GM23338 (cell line): ENCODE results near the gene TENM3. TPM values are rescaled to one million over a fixed set of nuclear protein-coding genes. Genes with fewer than 3 reads are reported as not detected.

Experiments used
- ATAC-seq: fragments of 200-7000 bp; cut with Tn5 transposase; 3 replicates; pipeline ENCODE4 v1.9.1; 2020
- DNase-seq: peaks from one replicate; pipeline ENCODE4 v3.0.0-alpha.2; 2015; ENCODE audit warnings: low spot score
- H2AFZ ChIP-seq: fragments of 200-600 bp; sonication (generic); 2 replicates; pipeline ENCODE4 v1.8.0; 2016; ENCODE audit warnings: antibody characterized with exemption, mild to moderate bottlenecking, moderate library complexity
- H3F3A ChIP-seq: fragments of 200-600 bp; sonication (generic); replicated peaks from 2 replicates; pipeline ENCODE4 v1.8.0; 2017; ENCODE audit warnings: antibody characterized with exemption, mixed run types, low read depth
- H3K27ac ChIP-seq: fragments of 200-600 bp; sonication (generic); 2 replicates; pipeline ENCODE4 v1.6.1; 2016; ENCODE audit warnings: low read depth
- H3K27me3 ChIP-seq: fragments of 200-600 bp; sonication (generic); 2 replicates; pipeline ENCODE4 v1.8.0; 2016; ENCODE audit warnings: mild to moderate bottlenecking, mixed run types, moderate library complexity; ENCODE audit not compliant: insufficient read depth
- H3K36me3 ChIP-seq: fragments of 200-600 bp; sonication (generic); 2 replicates; pipeline ENCODE4 v1.8.0; 2016; ENCODE audit warnings: mild to moderate bottlenecking; ENCODE audit not compliant: insufficient read depth
- H3K4me1 ChIP-seq: fragments of 200-600 bp; sonication (generic); 2 replicates; pipeline ENCODE4 v1.8.0; 2016; ENCODE audit warnings: mild to moderate bottlenecking, moderate library complexity; ENCODE audit not compliant: insufficient read depth
- H3K4me2 ChIP-seq: fragments of 200-600 bp; sonication (generic); 2 replicates; pipeline ENCODE4 v1.7.1; 2017; ENCODE audit warnings: mixed run types
- H3K4me3 ChIP-seq: fragments of 200-600 bp; sonication (generic); 2 replicates; pipeline ENCODE4 v1.6.1; 2016; ENCODE audit warnings: mixed run types
- H3K79me2 ChIP-seq: fragments of 200-600 bp; sonication (generic); replicated peaks from 2 replicates; pipeline ENCODE4 v1.8.0; 2017; ENCODE audit warnings: mild to moderate bottlenecking; ENCODE audit not compliant: insufficient read depth
- H3K9me2 ChIP-seq: fragments of 200-600 bp; sonication (generic); 2 replicates; pipeline ENCODE4 v1.8.0; 2017; ENCODE audit not compliant: insufficient read depth
- H4K20me1 ChIP-seq: fragments of 200-600 bp; sonication (generic); replicated peaks from 2 replicates; pipeline ENCODE4 v1.8.0; 2017; ENCODE audit warnings: mild to moderate bottlenecking; ENCODE audit not compliant: insufficient read depth
- H3K27ac Mint-ChIP-seq: 2 replicates; pipeline ENCODE4 v1.8.0; 2020; ENCODE audit warnings: inconsistent platforms, mild to moderate bottlenecking, moderate library complexity, mixed read lengths
- H3K27me3 Mint-ChIP-seq: 3 replicates; pipeline ENCODE4 v1.8.0; 2022; ENCODE audit warnings: low read depth, mild to moderate bottlenecking, moderate library complexity, mixed read lengths, inconsistent platforms; ENCODE audit not compliant: insufficient read depth, poor library complexity
- H3K36me3 Mint-ChIP-seq: 3 replicates; pipeline ENCODE4 v1.8.0; 2021; ENCODE audit warnings: low read depth, mild to moderate bottlenecking, inconsistent platforms, moderate library complexity, mixed read lengths
- H3K4me1 Mint-ChIP-seq: 3 replicates; pipeline ENCODE4 v1.8.0; 2020; ENCODE audit warnings: mild to moderate bottlenecking, inconsistent platforms, mixed read lengths
- H3K4me3 Mint-ChIP-seq: 3 replicates; pipeline ENCODE4 v1.8.0; 2021; ENCODE audit warnings: moderate library complexity, mild to moderate bottlenecking, inconsistent platforms, mixed read lengths
- H3K9me3 Mint-ChIP-seq: 3 replicates; pipeline ENCODE4 v1.8.0; 2020; ENCODE audit warnings: moderate library complexity, mild to moderate bottlenecking, inconsistent platforms, mixed read lengths
- ETS1 ChIP-seq: IDR thresholded peaks from 2 replicates; pipeline ENCODE4 v1.6.1; 2016; ENCODE audit warnings: antibody characterized with exemption
- EZH2phosphoT487 ChIP-seq: fragments of 200-600 bp; sonication (generic); IDR thresholded peaks from one replicate; pipeline ENCODE4 v1.8.1; 2018; ENCODE audit warnings: antibody characterized with exemption; ENCODE audit not compliant: unreplicated experiment
- JUNB ChIP-seq: IDR thresholded peaks from one replicate; pipeline ENCODE4 v1.6.1; 2016; ENCODE audit warnings: antibody characterized with exemption; ENCODE audit not compliant: unreplicated experiment
- NANOG ChIP-seq: IDR thresholded peaks from 2 replicates; pipeline ENCODE4 v1.6.1; 2016; ENCODE audit warnings: antibody characterized with exemption, borderline replicate concordance
- ZNF462 ChIP-seq: fragments of 250-450 bp; sonication (Bioruptor Pico); IDR thresholded peaks from 2 replicates; pipeline ENCODE4 v1.5.0; 2020; ENCODE audit warnings: mild to moderate bottlenecking, moderate library complexity
- polyA plus RNA-seq: library from polyadenylated mRNA; unstranded; fragments of >200 nt; fragmentation: Nextera tagmentation; extraction: Ambion mirVana; gene quantifications from 2 replicates; pipeline ENCODE4 v1.2.1, GENCODE V29; 2016
- total RNA-seq: library from RNA; depleted of rRNA; stranded (reverse); fragments of >200 nt; shearing (Covaris generic); gene quantifications from 2 replicates; pipeline ENCODE4 v1.2.3, GENCODE V29; 2014
- TF ChIP-seq, protein P1 (sequence below), 2 experiments: fragments of 200-600 bp in 1 of 2; sonication (generic) in 1 of 2; conservative IDR thresholded peaks; 2 replicates each; pipeline versions ENCODE4 v1.5.1 to v1.6.1; 2016 to 2017; ENCODE audit warnings: antibody characterized with exemption in 2 of 2, low read depth in 2 of 2, mild to moderate bottlenecking in 2 of 2, moderate library complexity in 1 of 2

The TENM3 gene
- total and polyA plus RNA-seq, 2 experiments from 2014 or later: 22.2 to 128 TPM

DNA sequence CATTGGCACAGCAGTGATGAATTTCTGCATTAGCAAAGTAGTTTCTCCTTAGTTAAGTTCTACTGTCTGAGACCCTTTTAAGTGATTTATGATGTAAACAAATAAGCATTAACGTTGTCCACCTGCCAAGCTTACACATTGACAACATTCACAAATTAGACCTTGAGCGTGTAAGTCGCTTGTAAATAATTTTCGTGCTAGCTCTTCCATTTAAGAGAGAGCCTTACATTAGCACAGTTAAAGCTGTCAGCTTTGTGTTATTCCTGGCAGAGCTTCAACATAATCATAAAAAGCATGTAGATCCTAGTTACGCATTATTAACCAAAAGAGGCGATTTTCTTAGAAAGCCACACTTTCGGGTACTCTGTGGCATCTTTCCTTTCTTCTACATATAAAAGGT lies 546.3 kb downstream of the TENM3 start (continued):
- no peak for TF ChIP-seq ZNF462 (CRISPR knock-in tag)
- TF ChIP-seq JUNB: no peak
- TF ChIP-seq EZH2phosphoT487: no peak
- TF ChIP-seq ETS1: no peak

GRCh38 chr4:182795446-182796238 lies 552.4 kb downstream of the TENM3 start:
- H3K27me3 Mint-ChIP-seq: peaks cover 3% of the 10 kb centered on the region

More at GRCh38 chr4:182795446-182796238, 552.4 kb downstream of the TENM3 start:
- no peaks in the 10 kb centered on the region for H3K27me3 ChIP-seq
- no peaks in the 10 kb centered on the region for H3K9me2 ChIP-seq
- no peak overlapping the region for H3K4me3 Mint-ChIP-seq
- H3K4me2 ChIP-seq: no peak overlapping the region
- no peaks in the 10 kb centered on the region; the same call in 1 of the 2 replicates for H4K20me1 ChIP-seq
- TF ChIP-seq, protein P1, sequence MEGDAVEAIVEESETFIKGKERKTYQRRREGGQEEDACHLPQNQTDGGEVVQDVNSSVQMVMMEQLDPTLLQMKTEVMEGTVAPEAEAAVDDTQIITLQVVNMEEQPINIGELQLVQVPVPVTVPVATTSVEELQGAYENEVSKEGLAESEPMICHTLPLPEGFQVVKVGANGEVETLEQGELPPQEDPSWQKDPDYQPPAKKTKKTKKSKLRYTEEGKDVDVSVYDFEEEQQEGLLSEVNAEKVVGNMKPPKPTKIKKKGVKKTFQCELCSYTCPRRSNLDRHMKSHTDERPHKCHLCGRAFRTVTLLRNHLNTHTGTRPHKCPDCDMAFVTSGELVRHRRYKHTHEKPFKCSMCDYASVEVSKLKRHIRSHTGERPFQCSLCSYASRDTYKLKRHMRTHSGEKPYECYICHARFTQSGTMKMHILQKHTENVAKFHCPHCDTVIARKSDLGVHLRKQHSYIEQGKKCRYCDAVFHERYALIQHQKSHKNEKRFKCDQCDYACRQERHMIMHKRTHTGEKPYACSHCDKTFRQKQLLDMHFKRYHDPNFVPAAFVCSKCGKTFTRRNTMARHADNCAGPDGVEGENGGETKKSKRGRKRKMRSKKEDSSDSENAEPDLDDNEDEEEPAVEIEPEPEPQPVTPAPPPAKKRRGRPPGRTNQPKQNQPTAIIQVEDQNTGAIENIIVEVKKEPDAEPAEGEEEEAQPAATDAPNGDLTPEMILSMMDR (conservative IDR thresholded peaks at IDR 0.05; ENCODE audit: low read depth in 2 of 2): no peak
- TF ChIP-seq ETS1 (no peak), EZH2phosphoT487 (no peak), NANOG (no peak)
- no peak overlapping the region for H3K27ac Mint-ChIP-seq
- no peak overlapping the region for H3K27ac ChIP-seq
- DNase-seq (no peak), ATAC-seq (no peak)
- H3K36me3 Mint-ChIP-seq: peaks cover 55% of the 10 kb centered on the region
- H3K36me3 ChIP-seq: peaks cover 15% of the 10 kb centered on the region; the same call in 1 of the 2 replicates
- no peak overlapping the region for H2AFZ ChIP-seq
- H3K4me3 ChIP-seq: no peak overlapping the region
- H3K9me3 Mint-ChIP-seq: no peaks in the 10 kb centered on the region
- H3K79me2 ChIP-seq: no peaks in the 10 kb centered on the region
- no peaks in the 10 kb centered on the region for H3K4me1 Mint-ChIP-seq
- no peaks in the 10 kb centered on the region for H3K4me1 ChIP-seq
- no peaks in the 10 kb centered on the region for H3F3A ChIP-seq
